GM21447 (cell line): ENCODE measurements around the gene ZFHX3.

Experiments
- ATAC-seq: cut with Tn5 transposase; IDR thresholded peaks from one replicate; pipeline ENCODE4 v1.9.1; 2021; ENCODE audit not compliant: unreplicated experiment

Gene ZFHX3

GRCh38 chr16:72857834-72858664 is 189.9 kb downstream of the ZFHX3 start:
- ATAC-seq, result no peak

DNA sequence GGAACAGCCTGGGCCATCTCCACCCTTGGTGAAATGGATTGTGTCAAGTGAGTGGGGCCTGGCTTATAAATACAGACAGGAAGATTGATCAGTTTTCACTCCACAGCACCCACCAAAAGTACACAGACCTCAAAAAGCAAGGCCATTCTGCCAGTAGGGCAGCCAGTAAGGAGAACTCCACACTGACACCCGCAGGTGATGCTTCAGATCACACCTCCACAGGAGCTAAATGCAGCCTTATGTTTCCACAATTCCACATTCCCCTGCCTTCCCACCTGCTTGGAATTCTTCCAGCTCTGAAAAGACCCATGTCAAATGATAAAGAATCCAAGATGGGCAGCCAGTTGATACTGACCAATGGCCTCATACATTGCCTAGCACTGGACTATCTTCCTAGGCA is 191.1 kb downstream of the ZFHX3 start:
- ATAC-seq, result no peak

DNA sequence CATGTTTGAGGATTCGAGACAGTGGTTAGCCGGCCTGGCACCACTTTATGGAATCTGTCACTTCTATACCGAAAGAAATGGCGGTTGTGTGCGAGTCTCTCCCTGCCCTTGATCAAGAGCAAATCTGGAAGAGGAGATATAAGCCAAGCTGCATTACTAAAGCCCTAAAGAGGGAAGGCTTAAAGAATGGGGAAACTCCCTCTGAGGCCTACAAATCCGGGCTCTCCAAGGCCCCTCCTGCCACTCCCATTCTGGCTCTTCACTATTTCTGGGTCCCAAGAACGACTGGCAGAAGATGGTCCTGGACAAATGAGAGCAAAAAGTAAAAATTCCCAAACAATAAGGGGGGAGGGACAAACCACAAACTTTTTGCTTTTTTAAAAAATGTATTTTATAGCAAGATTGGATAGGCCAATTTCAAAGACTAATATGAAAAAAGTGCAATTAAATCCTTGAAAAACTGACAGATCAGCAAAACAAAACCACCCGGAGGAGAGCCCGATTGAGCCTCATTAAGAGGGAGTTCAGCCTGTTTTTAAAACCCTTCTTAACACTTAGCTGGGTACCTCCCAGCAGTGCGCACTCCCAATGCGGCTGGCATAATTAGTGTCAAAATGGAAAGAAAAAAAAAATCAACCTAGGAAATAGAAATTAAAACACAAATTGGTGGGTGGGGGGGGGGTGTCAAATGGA is 193.5 kb downstream of the ZFHX3 start:
- no peak for ATAC-seq

DNA sequence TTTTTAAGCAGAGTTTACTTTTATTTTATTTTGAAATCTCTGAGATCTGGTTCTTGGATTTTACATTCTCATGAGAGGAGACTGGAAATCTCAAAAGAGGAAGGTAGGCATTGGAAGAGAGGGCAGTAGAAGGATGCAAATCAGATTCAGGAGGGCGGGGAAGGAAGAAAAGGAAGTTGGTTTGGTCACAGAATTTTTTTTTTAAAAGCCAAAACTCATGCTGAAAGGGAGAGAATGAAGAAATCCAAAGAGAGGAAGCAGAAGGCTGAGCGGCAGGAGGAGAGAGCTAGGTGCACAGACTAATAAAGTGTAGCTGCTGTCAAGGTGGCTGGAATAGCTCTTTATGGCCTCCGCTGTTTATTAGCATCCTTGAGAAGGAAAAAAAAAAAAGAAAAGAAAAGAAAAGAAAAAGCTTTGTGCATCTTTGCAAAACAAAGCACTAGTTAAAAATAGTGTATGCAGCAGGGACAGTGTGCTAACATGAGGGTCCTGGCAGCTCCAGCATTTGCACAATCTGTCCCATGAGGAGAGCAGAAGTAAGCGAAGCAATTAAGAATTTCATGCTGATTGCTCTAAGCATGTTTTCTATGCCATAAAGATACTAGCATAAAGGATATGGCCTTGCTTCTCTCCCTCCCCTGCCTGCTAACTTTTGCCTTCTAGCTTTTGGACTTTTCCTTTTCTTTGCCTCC is 194.2 kb downstream of the ZFHX3 start:
- no peak for ATAC-seq

- no peak for ATAC-seq
Observed at GRCh38 chr16:72852421-72852820, 195.5 kb downstream of the ZFHX3 start.

DNA sequence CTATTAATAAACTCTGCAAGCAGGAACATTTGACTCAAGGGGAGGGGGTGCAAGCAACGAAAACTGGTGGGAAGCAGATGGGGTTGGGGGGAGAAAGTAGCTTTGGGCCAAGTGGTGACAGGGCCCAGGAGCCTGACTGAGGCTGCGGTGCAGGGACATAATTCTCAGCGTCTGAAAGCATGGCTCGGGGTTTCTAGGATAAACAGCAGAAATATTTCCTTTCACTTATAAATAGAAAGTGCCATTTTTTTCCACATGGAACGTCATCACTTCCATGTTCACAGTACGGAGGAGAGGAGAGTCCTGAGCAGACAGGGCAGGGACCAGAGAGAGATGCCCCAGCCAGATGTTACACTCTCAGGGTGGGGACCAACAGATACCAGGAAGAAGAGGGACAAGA is 197.1 kb downstream of the ZFHX3 start:
- ATAC-seq, result no peak

DNA sequence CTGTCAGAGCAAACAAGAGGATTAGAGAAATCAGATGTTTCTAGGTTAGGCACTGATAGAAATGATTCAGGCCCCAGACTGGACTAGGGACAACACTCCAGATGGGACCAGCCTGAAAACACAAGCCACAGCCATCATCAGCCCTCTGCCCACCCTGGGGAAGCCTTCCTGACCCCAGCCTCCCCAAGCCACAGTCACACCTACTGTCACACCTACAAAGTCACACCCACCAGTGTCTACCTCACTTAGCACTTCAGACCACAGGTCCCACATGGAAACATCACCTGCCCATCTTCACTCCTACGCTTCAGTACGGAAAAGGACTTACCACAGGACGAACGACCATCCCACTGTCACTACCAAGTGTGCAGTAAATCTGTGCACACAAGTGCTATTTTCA is 197.9 kb downstream of the ZFHX3 start:
- no peak for ATAC-seq

DNA sequence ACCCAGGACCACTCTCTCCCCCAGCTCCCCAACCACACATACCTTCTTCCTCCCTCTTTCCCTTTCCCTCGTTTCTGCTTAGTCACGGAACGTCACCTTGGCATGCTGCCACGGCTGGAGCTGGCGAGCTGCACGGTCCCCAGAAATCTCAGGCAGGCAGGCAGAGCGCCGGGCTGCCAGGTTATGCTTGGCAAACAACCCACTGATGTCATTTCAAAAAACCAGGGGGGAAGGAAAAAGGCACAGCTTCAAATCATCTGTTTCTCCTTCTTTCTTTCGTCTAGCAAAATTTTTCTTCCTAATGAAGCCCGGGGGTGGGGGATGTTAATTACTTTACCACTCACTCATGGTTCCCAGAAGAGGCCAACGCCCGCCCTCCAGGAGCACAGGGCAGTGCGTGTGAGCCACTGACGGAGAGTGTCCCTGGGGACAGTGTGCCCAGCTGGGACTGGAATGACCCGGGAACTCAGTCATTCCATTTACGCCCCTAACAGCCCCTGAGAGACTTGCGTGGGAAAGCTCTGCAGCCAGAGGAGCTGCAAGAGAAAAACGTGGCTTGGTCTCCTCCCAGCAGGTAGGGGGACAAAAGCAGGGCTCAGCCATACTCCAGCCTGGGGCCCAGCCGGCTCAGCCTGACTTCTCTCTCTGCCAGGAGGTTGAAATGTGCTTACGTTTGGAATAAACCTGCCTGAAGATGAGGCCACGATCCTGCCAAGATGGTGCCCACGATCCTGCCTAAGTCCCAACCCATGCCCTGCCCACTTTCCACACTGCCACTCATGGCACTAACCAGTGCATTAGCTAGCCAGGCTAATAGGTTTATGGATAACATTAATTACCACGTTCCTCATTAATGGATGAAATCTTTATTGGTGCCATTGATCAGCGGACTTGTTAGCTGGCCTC is 198.9 kb downstream of the ZFHX3 start:
- no peak for ATAC-seq

DNA sequence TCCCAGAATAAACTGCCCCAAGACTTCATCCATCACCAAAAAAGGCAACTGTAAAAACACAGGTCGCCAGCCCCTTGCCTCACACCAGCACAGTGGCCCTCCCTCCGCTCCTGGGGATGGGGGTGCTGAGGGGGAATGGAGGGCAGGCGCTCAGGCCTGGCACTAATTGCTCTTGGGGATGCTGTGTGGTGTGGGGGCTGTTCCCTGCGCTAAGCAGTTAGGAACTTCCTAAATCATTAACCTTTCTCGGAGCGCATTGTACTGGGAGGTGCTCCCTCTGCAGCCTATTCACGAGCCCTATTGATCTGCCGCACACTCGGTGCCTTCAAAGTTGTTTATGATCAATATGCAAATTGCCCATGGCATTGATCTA is 199.9 kb downstream of the ZFHX3 start:
- no peak for ATAC-seq

- no peak for ATAC-seq
Observed at GRCh38 chr16:72847187-72848027, 200.5 kb downstream of the ZFHX3 start.

GRCh38 chr16:72846594-72846993 is 201.3 kb downstream of the ZFHX3 start:
- ATAC-seq, result no peak

GRCh38 chr16:72845322-72846020 is 202.5 kb downstream of the ZFHX3 start:
- no peak for ATAC-seq

DNA sequence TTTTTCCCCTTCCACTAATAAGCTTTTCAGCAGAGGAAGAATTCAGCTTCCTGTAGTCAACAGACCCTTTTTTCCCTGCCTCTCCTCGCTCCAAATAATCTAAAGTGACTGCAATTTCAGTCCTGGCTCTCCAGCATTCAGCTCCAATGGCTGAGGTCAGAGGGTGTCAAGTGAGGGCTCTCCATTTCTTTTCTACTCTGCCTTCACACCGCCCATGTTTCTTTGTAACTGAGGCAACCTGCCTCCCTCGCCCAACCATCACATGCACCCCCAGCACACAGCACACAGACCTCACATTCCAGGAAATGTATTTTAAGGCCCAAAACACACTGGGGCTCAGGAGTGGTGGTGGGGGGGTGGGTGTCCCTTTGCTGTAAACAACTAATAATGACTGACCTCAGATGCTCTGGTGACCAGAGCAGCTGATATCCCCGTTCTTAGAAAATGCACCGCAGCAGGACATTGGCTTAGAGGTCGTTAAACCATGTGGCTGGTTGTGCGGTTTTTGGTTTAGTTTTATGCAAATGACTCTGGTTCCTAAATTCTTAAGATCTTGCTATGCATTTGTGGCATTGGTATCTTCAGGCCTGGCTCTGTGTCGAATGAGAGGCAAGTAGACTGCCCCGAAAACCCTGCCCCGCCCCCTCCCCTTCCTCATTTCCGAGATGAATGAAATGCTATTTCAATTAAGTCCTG is 203.6 kb downstream of the ZFHX3 start:
- no peak for ATAC-seq

- no peak for ATAC-seq
Observed at GRCh38 chr16:72841506-72841905, 206.4 kb downstream of the ZFHX3 start.

GRCh38 chr16:72840631-72841381 is 207.1 kb downstream of the ZFHX3 start:
- ATAC-seq, result no peak

DNA sequence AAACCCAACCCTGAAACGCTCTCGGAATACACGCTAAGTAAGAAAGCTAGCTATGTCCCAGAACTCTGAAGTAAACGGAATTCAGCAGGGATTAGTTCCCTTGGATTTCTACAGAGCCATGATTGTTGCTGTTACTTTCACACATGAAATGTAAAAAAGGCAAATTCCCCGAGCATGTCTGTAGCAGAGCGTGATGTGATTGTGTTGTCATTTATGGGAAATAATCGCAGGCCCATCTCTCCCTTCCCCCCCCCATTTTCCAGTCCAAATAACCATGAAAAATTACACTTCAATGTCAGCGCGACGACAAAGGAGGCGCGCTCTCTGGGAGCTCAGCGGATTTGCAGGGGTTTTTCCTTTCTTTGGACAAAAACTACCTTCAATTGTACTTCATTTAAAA is 209.0 kb downstream of the ZFHX3 start:
- no peak for ATAC-seq

- ATAC-seq, result no peak
Observed at GRCh38 chr16:72838586-72838910, 209.4 kb downstream of the ZFHX3 start.

- no peak for ATAC-seq
Observed at GRCh38 chr16:72837846-72838585, 209.9 kb downstream of the ZFHX3 start.
